Esophagus (tissue), 2 donors: ENCODE measurements around the gene INTS14. TPM values are rescaled to one million over a fixed set of nuclear protein-coding genes. Genes with fewer than 3 reads are reported as not detected.

Experiments
- H3K27ac ChIP-seq, 2 donors: one replicate each; pipeline ENCODE4 v1.5.1; 2013; ENCODE audit warnings: low read depth in 2 of 2, mild to moderate bottlenecking in 2 of 2, inconsistent platforms in 1 of 2, low read length in 1 of 2, moderate library complexity in 1 of 2
- H3K27me3 ChIP-seq, 2 donors: one replicate each; pipeline ENCODE4 v1.6.1; 2013; ENCODE audit warnings: low read length in 2 of 2, control low read depth in 1 of 2, mild to moderate bottlenecking in 1 of 2; ENCODE audit not compliant: insufficient read depth in 2 of 2, control insufficient read depth in 1 of 2
- H3K36me3 ChIP-seq, 2 donors: one replicate each; pipeline ENCODE4 v1.6.1; 2013; ENCODE audit warnings: low read length in 1 of 2; ENCODE audit not compliant: control insufficient read depth in 2 of 2, insufficient read depth in 2 of 2
- H3K4me1 ChIP-seq, 2 donors: one replicate each; pipeline ENCODE4 v1.6.1; 2013; ENCODE audit warnings: low read length in 1 of 2; ENCODE audit not compliant: control insufficient read depth in 2 of 2, insufficient read depth in 2 of 2
- H3K4me3 ChIP-seq, 2 donors: one replicate each; pipeline ENCODE4 v1.5.1; 2013; ENCODE audit warnings: low read length in 2 of 2, mild to moderate bottlenecking in 2 of 2, low read depth in 1 of 2, moderate library complexity in 1 of 2
- H3K9me3 ChIP-seq, 2 donors: one replicate each; pipeline ENCODE4 v1.6.1; 2013; ENCODE audit warnings: mild to moderate bottlenecking in 2 of 2, low read depth in 1 of 2, low read length in 1 of 2, moderate library complexity in 1 of 2; ENCODE audit not compliant: control insufficient read depth in 2 of 2, insufficient read depth in 1 of 2
- WGBS, 2 donors: extraction: QIAGEN DNeasy Blood & Tissue Kit; methylation state at CpG; one replicate each; pipeline ENCODE4 v1.1.7; 2013; 5-methylcytosine and 5-hydroxymethylcytosine counted together
- polyA plus RNA-seq, 2 donors: library from polyadenylated mRNA; stranded (reverse); fragments of 200-250 nt; gene quantifications; one replicate each; pipeline ENCODE4 v1.2.3, GENCODE V29; 2013
- donor health status: healthy with polysubstance abuse.
- donor health status: Bipolar disorder and iron deficiency.

The INTS14 gene
- polyA plus RNA-seq, 2 donors: 8.6 to 18.3 TPM

GRCh38 chr15:65530318-65531111 lies 80.4 kb downstream of the INTS14 start, which contains the start of gene HACD3:
Gene HACD3 (plus strand): TSS chr15:65530463. CDS start chr15:65530632, 169 bp downstream.
- WGBS, 2 donors: 0% methylated on average over 85 to 88 of the region's 88 CpGs
- no peaks in the 10 kb centered on the region for H3K36me3 ChIP-seq
- peak within 1 kb of the TSS; percentile 50 to 73 for H3K27ac ChIP-seq
- no peaks in the 10 kb centered on the region for H3K27me3 ChIP-seq
- H3K4me1 ChIP-seq: peaks cover 0 to 2% of the 10 kb centered on the region in 2 donors
- H3K4me3 ChIP-seq: peak within 1 kb of the TSS; percentile 69 to 89
- no peaks in the 10 kb centered on the region for H3K9me3 ChIP-seq

GRCh38 chr15:65529762-65530317 lies 81.1 kb downstream of the INTS14 start:
- WGBS, 2 donors: 51 to 53% methylated on average over 13 of the region's 13 CpGs
- peaks cover 0 to 2% of the 10 kb centered on the region in 2 donors for H3K4me1 ChIP-seq
- H3K4me3 ChIP-seq: peak overlapping the region; percentile 69 to 89
- H3K36me3 ChIP-seq: no peaks in the 10 kb centered on the region
- no peak overlapping the region for H3K27ac ChIP-seq
- H3K27me3 ChIP-seq: no peaks in the 10 kb centered on the region
- H3K9me3 ChIP-seq: no peaks in the 10 kb centered on the region

Other genes with a start within 250 kb of the INTS14 start
- under 1 TPM in 1 of 2 donors, not detected in 1; under 0.01 TPM for gene IGDCC3, start 233.1 kb downstream of the INTS14 start, polyA plus RNA-seq
- under 1 TPM; 0.26 to 0.38 TPM for gene IGDCC4, start 188.2 kb downstream of the INTS14 start, polyA plus RNA-seq
- gene DPP8, start 93.4 kb downstream of the INTS14 start, polyA plus RNA-seq: 1 to 10 TPM; 5.6 to 6.4 TPM
- 10 to 100 TPM in 1 of 2 donors, 1 to 10 TPM in 1; 5.6 to 16.0 TPM for gene HACD3, start 80.7 kb downstream of the INTS14 start, polyA plus RNA-seq
- gene SLC24A1, start 10.8 kb upstream of the INTS14 start, polyA plus RNA-seq: 1 to 10 TPM; 2.0 to 2.9 TPM
- 1 to 10 TPM; 2.6 to 3.2 TPM for gene DENND4A, start 181.2 kb upstream of the INTS14 start, polyA plus RNA-seq